AG04449 (cell line): Measurements from ENCODE around the gene ANKH.

Source experiments
- CTCF ChIA-PET: fragments of 350-600 bp; formaldehyde crosslinking; extraction: SDS; loops from one replicate; lab custom pipeline; 2021; ENCODE audit warnings: antibody characterized with exemption; lab: Yijun Ruan, JAX
- POLR2A ChIA-PET: fragments of 400-600, 350-600 bp; formaldehyde crosslinking; extraction: SDS; loops from one replicate; lab custom pipeline; 2020; ENCODE audit warnings: antibody characterized with exemption, inconsistent platforms; lab: Yijun Ruan, JAX
- DNase-seq: peaks from one replicate; pipeline ENCODE4 v3.0.0-alpha.2; 2010; ENCODE audit warnings: low read depth, low spot score
- H3K4me3 ChIP-seq: 2 replicates; pipeline ENCODE4 v1.5.1; 2011; ENCODE audit warnings: low read depth, mild to moderate bottlenecking, control low read depth, low read length
- CTCF ChIP-seq: IDR thresholded peaks from one replicate; pipeline ENCODE4 v1.5.1; 2011; ENCODE audit warnings: mild to moderate bottlenecking, moderate library complexity, low read length, control low read depth, inconsistent platforms; ENCODE audit not compliant: insufficient read depth; ENCODE audit errors: missing control alignments

ANKH gene

GRCh38 chr5:14728459-14728938, 143.1 kb downstream of the ANKH start:
- no peak for TF ChIP-seq CTCF
- no peak overlapping the region for H3K4me3 ChIP-seq
- CTCF ChIA-PET, result interaction anchor here (1.1 to 12.2 kb wide), 17 partner anchors 8 to 292 kb away, joined by 3 to 332 read pairs (median 18); partner anchors contain the start of gene ANKH
- DNase-seq, result no peak
- POLR2A ChIA-PET, result no interaction called here

GRCh38 chr5:14727928-14728458, 143.6 kb downstream of the ANKH start:
- DNase-seq, result no peak
- ChIA-PET CTCF (interaction anchor here (0.6 to 12.2 kb wide), 47 partner anchors 8 to 299 kb away, joined by 3 to 332 read pairs (median 6); partner anchors contain the start of gene ANKH), POLR2A (no interaction called here)
- no peak overlapping the region for H3K4me3 ChIP-seq
- TF ChIP-seq CTCF, result no peak

GRCh38 chr5:14727428-14727865, 144.1 kb downstream of the ANKH start:
- TF ChIP-seq CTCF, result peak; percentile 81
- ChIA-PET POLR2A (interaction anchor here (0.5 kb wide), 1 partner anchor 149 kb away, joined by 3 read pairs; no protein-coding TSS in a partner anchor), CTCF (interaction anchor here (0.6 to 12.2 kb wide), 70 partner anchors 7 to 328 kb away, joined by 3 to 332 read pairs (median 5); partner anchors contain the start of gene ANKH)
- no peak for DNase-seq
- no peak overlapping the region for H3K4me3 ChIP-seq

GRCh38 chr5:14726066-14726838, 145.3 kb downstream of the ANKH start:
- no peak for DNase-seq
- ChIA-PET POLR2A (no interaction called here), CTCF (interaction anchor here (0.8 to 12.2 kb wide), 42 partner anchors 9 to 307 kb away, joined by 3 to 332 read pairs (median 6); partner anchors contain the start of gene ANKH)
- TF ChIP-seq CTCF, result no peak
- no peak overlapping the region for H3K4me3 ChIP-seq

GRCh38 chr5:14724633-14725032, 146.9 kb downstream of the ANKH start:
- no peak for DNase-seq
- ChIA-PET POLR2A (no interaction called here), CTCF (interaction anchor here (0.9 to 12.2 kb wide), 9 partner anchors 8 to 1271 kb away, joined by 3 to 332 read pairs (median 3); no protein-coding TSS in a partner anchor)
- no peak overlapping the region for H3K4me3 ChIP-seq
- TF ChIP-seq CTCF, result no peak
